ENCODE measurements around the gene AP4B1.

Gene AP4B1

GRCh38 chr1:113924473-113924872, 19.9 kb upstream of the AP4B1 start:
- Histone ChIP-seq H2AFZ (ENCODE audit: low read length) (no peak overlapping the region), H3K9me2 (replicated peaks; ENCODE audit: insufficient read depth, low read length) (no peaks in the 10 kb centered on the region), H3K4me1 (ENCODE audit: low read length) (no peaks in the 10 kb centered on the region), H4K20me1 (ENCODE audit: insufficient read depth, low read length) (no peaks in the 10 kb centered on the region), H3K9ac (ENCODE audit: low read length) (no peak overlapping the region), H3K4me3 (ENCODE audit: low read length) (no peak overlapping the region), H3K27me3 (replicated peaks; ENCODE audit: insufficient read depth, low read length) (no peaks in the 10 kb centered on the region), H3K27ac (ENCODE audit: low read length) (no peak overlapping the region), H3K79me2 (ENCODE audit: low read length) (no peaks in the 10 kb centered on the region), H3K4me2 (ENCODE audit: low read depth, low read length) (no peak overlapping the region), H3F3A (ENCODE audit: insufficient read depth, low read length) (peaks cover 6% of the 10 kb centered on the region; the same call in 1 of the 2 replicates), H3K36me3 (replicated peaks; ENCODE audit: insufficient read depth, low read length) (no peaks in the 10 kb centered on the region), H3K9me3 (replicated peaks; ENCODE audit: insufficient read depth, low read length) (no peaks in the 10 kb centered on the region)
- TF ChIP-seq EZH2 (optimal IDR thresholded peaks at IDR 0.05; ENCODE audit: low read depth, low read length) = no peak
- DNase-seq = no peak

GRCh38 chr1:113922957-113923356, 18.4 kb upstream of the AP4B1 start:
- Histone ChIP-seq H3K9me2 (replicated peaks; ENCODE audit: insufficient read depth, low read length) (no peaks in the 10 kb centered on the region), H3K4me3 (ENCODE audit: low read length) (no peak overlapping the region), H3K79me2 (ENCODE audit: low read length) (no peaks in the 10 kb centered on the region), H4K20me1 (ENCODE audit: insufficient read depth, low read length) (no peaks in the 10 kb centered on the region), H3K27me3 (replicated peaks; ENCODE audit: insufficient read depth, low read length) (no peaks in the 10 kb centered on the region), H3K4me2 (ENCODE audit: low read depth, low read length) (no peak overlapping the region), H2AFZ (ENCODE audit: low read length) (no peak overlapping the region), H3K36me3 (replicated peaks; ENCODE audit: insufficient read depth, low read length) (no peaks in the 10 kb centered on the region), H3K9ac (ENCODE audit: low read length) (no peak overlapping the region), H3K4me1 (ENCODE audit: low read length) (no peaks in the 10 kb centered on the region), H3K27ac (ENCODE audit: low read length) (no peak overlapping the region), H3F3A (ENCODE audit: insufficient read depth, low read length) (no peaks in the 10 kb centered on the region), H3K9me3 (replicated peaks; ENCODE audit: insufficient read depth, low read length) (no peaks in the 10 kb centered on the region)
- TF ChIP-seq EZH2 (optimal IDR thresholded peaks at IDR 0.05; ENCODE audit: low read depth, low read length) (no peak), EZH2phosphoT487 (IDR thresholded peaks at IDR 0.05; ENCODE audit: low read length) (no peak), CTCF (IDR thresholded peaks at IDR 0.05; ENCODE audit: low read length) (no peak)
- no peak for DNase-seq

GRCh38 chr1:113918243-113918642, 13.6 kb upstream of the AP4B1 start:
- Histone ChIP-seq H3K9me2 (replicated peaks; ENCODE audit: insufficient read depth, low read length) (no peaks in the 10 kb centered on the region), H3K36me3 (replicated peaks; ENCODE audit: insufficient read depth, low read length) (no peaks in the 10 kb centered on the region), H3K4me1 (ENCODE audit: low read length) (no peaks in the 10 kb centered on the region), H3K4me3 (ENCODE audit: low read length) (no peak overlapping the region), H4K20me1 (ENCODE audit: insufficient read depth, low read length) (no peaks in the 10 kb centered on the region), H3K9ac (ENCODE audit: low read length) (no peak overlapping the region), H3K79me2 (ENCODE audit: low read length) (no peaks in the 10 kb centered on the region), H2AFZ (ENCODE audit: low read length) (no peak overlapping the region), H3K4me2 (ENCODE audit: low read depth, low read length) (no peak overlapping the region), H3K9me3 (replicated peaks; ENCODE audit: insufficient read depth, low read length) (no peaks in the 10 kb centered on the region), H3K27me3 (replicated peaks; ENCODE audit: insufficient read depth, low read length) (no peaks in the 10 kb centered on the region), H3F3A (ENCODE audit: insufficient read depth, low read length) (no peaks in the 10 kb centered on the region), H3K27ac (ENCODE audit: low read length) (no peak overlapping the region)
- TF ChIP-seq CTCF (IDR thresholded peaks at IDR 0.05; ENCODE audit: low read length) (no peak), EZH2phosphoT487 (IDR thresholded peaks at IDR 0.05; ENCODE audit: low read length) (no peak), EZH2 (optimal IDR thresholded peaks at IDR 0.05; ENCODE audit: low read depth, low read length) (no peak)
- DNase-seq = no peak

- no peak overlapping the region for H3K9ac ChIP-seq (ENCODE audit: low read length)
- no peaks in the 10 kb centered on the region for H3K79me2 ChIP-seq (ENCODE audit: low read length)
- H3K27ac ChIP-seq (ENCODE audit: low read length) = no peak overlapping the region
- H3F3A ChIP-seq (ENCODE audit: insufficient read depth, low read length) = no peaks in the 10 kb centered on the region
- no peaks in the 10 kb centered on the region for H3K4me1 ChIP-seq (ENCODE audit: low read length)
- H3K9me2 ChIP-seq (replicated peaks; ENCODE audit: insufficient read depth, low read length) = no peaks in the 10 kb centered on the region
- no peak overlapping the region for H2AFZ ChIP-seq (ENCODE audit: low read length)
- H3K4me3 ChIP-seq (ENCODE audit: low read length) = no peak overlapping the region
- H3K9me3 ChIP-seq (replicated peaks; ENCODE audit: insufficient read depth, low read length) = no peaks in the 10 kb centered on the region
- no peaks in the 10 kb centered on the region for H3K36me3 ChIP-seq (replicated peaks; ENCODE audit: insufficient read depth, low read length)
- H3K27me3 ChIP-seq (replicated peaks; ENCODE audit: insufficient read depth, low read length) = no peaks in the 10 kb centered on the region
- no peak overlapping the region for H3K4me2 ChIP-seq (ENCODE audit: low read depth, low read length)
- no peak for DNase-seq
- TF ChIP-seq EZH2phosphoT487 (IDR thresholded peaks at IDR 0.05; ENCODE audit: low read length) (no peak), CTCF (IDR thresholded peaks at IDR 0.05; ENCODE audit: low read length) (no peak), EZH2 (optimal IDR thresholded peaks at IDR 0.05; ENCODE audit: low read depth, low read length) (no peak)
- H4K20me1 ChIP-seq (ENCODE audit: insufficient read depth, low read length) = no peaks in the 10 kb centered on the region
Observed at GRCh38 chr1:113917400-113918082, 12.9 kb upstream of the AP4B1 start.
